Measurements from ENCODE around the gene AQP3. TPM values are rescaled to one million over a fixed set of nuclear protein-coding genes. Genes with fewer than 3 reads are reported as not detected.

Gene AQP3
- total and polyA plus RNA-seq, 2 of the 13 experiments (the other 11 are each of a cell fraction or from before 2014, with no cell fraction given) = 1.4 to 5.5 TPM

GRCh38 chr9:33446946-33447798, at the start of gene AQP3 (continued):
- TF ChIP-seq ZNF34 (CRISPR knock-in tag; IDR thresholded peaks at IDR 0.05; ENCODE audit: borderline replicate concordance) (0 out of 2 replicates have a peak, but pooled peaks have one; percentile 61), ZNF580 (CRISPR knock-in tag; IDR thresholded peaks at IDR 0.05; ENCODE audit: borderline replicate concordance, low read depth) (no peak), KAT8 (CRISPR knock-in tag; IDR thresholded peaks at IDR 0.05) (0 out of 2 replicates have a peak, but pooled peaks have one; percentile 55), NR3C1 (CRISPR knock-in tag; IDR thresholded peaks at IDR 0.05) (no peak), FOXM1 (CRISPR knock-in tag; IDR thresholded peaks at IDR 0.05) (no peak), ZNF282 (IDR thresholded peaks at IDR 0.05; ENCODE audit: partially characterized antibody) (no peak), ZNF776 (CRISPR knock-in tag; IDR thresholded peaks at IDR 0.05) (no peak), SIX4 (CRISPR knock-in tag; IDR thresholded peaks at IDR 0.05) (no peak), NBN (conservative IDR thresholded peaks at IDR 0.05) (no peak), FOSL2 (CRISPR knock-in tag; IDR thresholded peaks at IDR 0.05) (peak; percentile 82), ZNF670 (CRISPR knock-in tag; IDR thresholded peaks at IDR 0.05; ENCODE audit: borderline replicate concordance) (no peak), MAFF (IDR thresholded peaks at IDR 0.05; ENCODE audit: low read depth, low read length) (no peak), RFXAP (CRISPR knock-in tag; IDR thresholded peaks at IDR 0.05; ENCODE audit: borderline replicate concordance) (no peak), ZNF18 (CRISPR knock-in tag; IDR thresholded peaks at IDR 0.05; ENCODE audit: insufficient replicate concordance) (no peak), NFKBIZ (CRISPR knock-in tag; IDR thresholded peaks at IDR 0.05) (no peak), ZNF549 (CRISPR knock-in tag; IDR thresholded peaks at IDR 0.05) (no peak), CHCHD3 (CRISPR knock-in tag; IDR thresholded peaks at IDR 0.05) (no peak)
- TF ChIP-seq, protein P1, sequence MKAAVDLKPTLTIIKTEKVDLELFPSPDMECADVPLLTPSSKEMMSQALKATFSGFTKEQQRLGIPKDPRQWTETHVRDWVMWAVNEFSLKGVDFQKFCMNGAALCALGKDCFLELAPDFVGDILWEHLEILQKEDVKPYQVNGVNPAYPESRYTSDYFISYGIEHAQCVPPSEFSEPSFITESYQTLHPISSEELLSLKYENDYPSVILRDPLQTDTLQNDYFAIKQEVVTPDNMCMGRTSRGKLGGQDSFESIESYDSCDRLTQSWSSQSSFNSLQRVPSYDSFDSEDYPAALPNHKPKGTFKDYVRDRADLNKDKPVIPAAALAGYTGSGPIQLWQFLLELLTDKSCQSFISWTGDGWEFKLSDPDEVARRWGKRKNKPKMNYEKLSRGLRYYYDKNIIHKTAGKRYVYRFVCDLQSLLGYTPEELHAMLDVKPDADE (CRISPR knock-in tag; IDR thresholded peaks at IDR 0.05) = no peak
- TF ChIP-seq, protein P2, sequence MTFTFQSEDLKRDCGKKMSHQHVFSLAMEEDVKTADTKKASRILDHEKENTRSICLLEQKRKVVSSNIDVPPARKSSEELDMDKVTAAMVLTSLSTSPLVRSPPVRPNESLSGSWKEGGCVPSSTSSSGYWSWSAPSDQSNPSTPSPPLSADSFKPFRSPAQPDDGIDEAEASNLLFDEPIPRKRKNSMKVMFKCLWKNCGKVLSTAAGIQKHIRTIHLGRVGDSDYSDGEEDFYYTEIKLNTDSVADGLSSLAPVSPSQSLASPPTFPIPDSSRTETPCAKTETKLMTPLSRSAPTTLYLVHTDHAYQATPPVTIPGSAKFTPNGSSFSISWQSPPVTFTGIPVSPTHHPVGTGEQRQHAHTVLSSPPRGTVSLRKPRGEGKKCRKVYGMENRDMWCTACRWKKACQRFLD (CRISPR knock-in tag; IDR thresholded peaks at IDR 0.05; ENCODE audit: borderline replicate concordance) = no peak
- TF ChIP-seq, protein P3, sequence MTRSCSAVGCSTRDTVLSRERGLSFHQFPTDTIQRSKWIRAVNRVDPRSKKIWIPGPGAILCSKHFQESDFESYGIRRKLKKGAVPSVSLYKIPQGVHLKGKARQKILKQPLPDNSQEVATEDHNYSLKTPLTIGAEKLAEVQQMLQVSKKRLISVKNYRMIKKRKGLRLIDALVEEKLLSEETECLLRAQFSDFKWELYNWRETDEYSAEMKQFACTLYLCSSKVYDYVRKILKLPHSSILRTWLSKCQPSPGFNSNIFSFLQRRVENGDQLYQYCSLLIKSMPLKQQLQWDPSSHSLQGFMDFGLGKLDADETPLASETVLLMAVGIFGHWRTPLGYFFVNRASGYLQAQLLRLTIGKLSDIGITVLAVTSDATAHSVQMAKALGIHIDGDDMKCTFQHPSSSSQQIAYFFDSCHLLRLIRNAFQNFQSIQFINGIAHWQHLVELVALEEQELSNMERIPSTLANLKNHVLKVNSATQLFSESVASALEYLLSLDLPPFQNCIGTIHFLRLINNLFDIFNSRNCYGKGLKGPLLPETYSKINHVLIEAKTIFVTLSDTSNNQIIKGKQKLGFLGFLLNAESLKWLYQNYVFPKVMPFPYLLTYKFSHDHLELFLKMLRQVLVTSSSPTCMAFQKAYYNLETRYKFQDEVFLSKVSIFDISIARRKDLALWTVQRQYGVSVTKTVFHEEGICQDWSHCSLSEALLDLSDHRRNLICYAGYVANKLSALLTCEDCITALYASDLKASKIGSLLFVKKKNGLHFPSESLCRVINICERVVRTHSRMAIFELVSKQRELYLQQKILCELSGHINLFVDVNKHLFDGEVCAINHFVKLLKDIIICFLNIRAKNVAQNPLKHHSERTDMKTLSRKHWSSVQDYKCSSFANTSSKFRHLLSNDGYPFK (CRISPR knock-in tag; IDR thresholded peaks at IDR 0.05; ENCODE audit: borderline replicate concordance) = peak; percentile 50; the same call in 1 of the 2 replicates

Data from HepG2 (cell line).